GM21528 (cell line): ENCODE results near the gene KRT76.
"Not testable (repeated sequence)": the region's sequence is repeated elsewhere in the genome, so short reads cannot be mapped to it uniquely, and the experiment has no call there.

Experiments used
- ATAC-seq: cut with Tn5 transposase; IDR thresholded peaks from one replicate; pipeline ENCODE4 v1.9.1; 2021; ENCODE audit warnings: mild to moderate bottlenecking, moderate library complexity; ENCODE audit not compliant: unreplicated experiment, low FRiP score

Gene KRT76

GRCh38 chr12:52798671-52799504 lies 21.7 kb upstream of the KRT76 start:
- ATAC-seq = no peak

- ATAC-seq = no peak
These were observed 21.0 kb upstream of the KRT76 start for GRCh38 chr12:52798003-52798670.

GRCh38 chr12:52797529-52797894 lies 20.4 kb upstream of the KRT76 start:
- ATAC-seq = no peak

GRCh38 chr12:52796839-52797528 lies 19.8 kb upstream of the KRT76 start:
- no peak for ATAC-seq

GRCh38 chr12:52796429-52796794 lies 19.3 kb upstream of the KRT76 start:
- no peak for ATAC-seq

GRCh38 chr12:52795694-52796428 lies 18.7 kb upstream of the KRT76 start, which contains the start of gene KRT3:
TSS of gene KRT3 (minus strand) at chr12:52796117. CDS start at chr12:52796042, 75 bp downstream.
- ATAC-seq = no peak

GRCh38 chr12:52795332-52795674 lies 18.2 kb upstream of the KRT76 start:
- not testable (repeated sequence) for ATAC-seq

GRCh38 chr12:52794479-52795331 lies 17.6 kb upstream of the KRT76 start:
- ATAC-seq = no peak

- ATAC-seq = no peak
These were observed 15.3 kb upstream of the KRT76 start for GRCh38 chr12:52792185-52793029.

GRCh38 chr12:52791271-52792184 lies 14.4 kb upstream of the KRT76 start:
- no peak for ATAC-seq

GRCh38 chr12:52790427-52791270 lies 13.5 kb upstream of the KRT76 start:
- no peak for ATAC-seq

GRCh38 chr12:52789637-52790426 lies 12.7 kb upstream of the KRT76 start:
- no peak for ATAC-seq

GRCh38 chr12:52788876-52789636 lies 11.9 kb upstream of the KRT76 start:
- ATAC-seq = no peak

GRCh38 chr12:52788192-52788875 lies 11.2 kb upstream of the KRT76 start:
- ATAC-seq = no peak
